NCI-H446 treated with DMSO at 0.1 percent for 48 hours (cell line): Measurements from ENCODE around the gene DENND4C.
A peak's percentile ranks its signal among the peaks of the same experiment; 100 is the strongest.
"Not testable (repeated sequence)": the region's sequence is repeated elsewhere in the genome, so short reads cannot be mapped to it uniquely, and the experiment has no call there.

Source experiments
- DNase-seq: peaks from one replicate; lab custom pipeline; 2025; lab: John Stamatoyannopoulos, UW

DENND4C gene

GRCh38 chr9:19372567-19372966 lies 142.1 kb downstream of the DENND4C start:
- DNase-seq: no peak

GRCh38 chr9:19373527-19373926 lies 143.0 kb downstream of the DENND4C start:
- no peak for DNase-seq

GRCh38 chr9:19375538-19375937 lies 145.0 kb downstream of the DENND4C start:
- no peak for DNase-seq

- DNase-seq: no peak
These were observed 146.4 kb downstream of the DENND4C start for GRCh38 chr9:19376931-19377330.

GRCh38 chr9:19378164-19378563 lies 147.7 kb downstream of the DENND4C start:
- DNase-seq: no peak

GRCh38 chr9:19378647-19379046 lies 148.2 kb downstream of the DENND4C start:
- no peak for DNase-seq

- DNase-seq: no peak
These were observed 148.8 kb downstream of the DENND4C start for GRCh38 chr9:19379283-19379682.

GRCh38 chr9:19379697-19380046 lies 149.2 kb downstream of the DENND4C start:
- DNase-seq: no peak

- DNase-seq: no peak
These were observed 150.3 kb downstream of the DENND4C start for GRCh38 chr9:19380826-19381075.

GRCh38 chr9:19381656-19382055 lies 151.2 kb downstream of the DENND4C start:
- no peak for DNase-seq

GRCh38 chr9:19385212-19385611 lies 154.7 kb downstream of the DENND4C start:
- DNase-seq: not testable (repeated sequence)

- no peak for DNase-seq
These were observed 155.5 kb downstream of the DENND4C start for GRCh38 chr9:19385786-19386501.

- DNase-seq: no peak
These were observed 156.1 kb downstream of the DENND4C start for GRCh38 chr9:19386502-19387044.

GRCh38 chr9:19387317-19387716 lies 156.8 kb downstream of the DENND4C start:
- no peak for DNase-seq

- not testable (repeated sequence) for DNase-seq
These were observed 159.0 kb downstream of the DENND4C start for GRCh38 chr9:19389539-19389938.

- no peak for DNase-seq
These were observed 167.4 kb downstream of the DENND4C start for GRCh38 chr9:19397845-19398244.

GRCh38 chr9:19403231-19403630 lies 172.7 kb downstream of the DENND4C start:
- DNase-seq: not testable (repeated sequence)

- DNase-seq: no peak
These were observed 174.0 kb downstream of the DENND4C start for GRCh38 chr9:19404283-19405075.

GRCh38 chr9:19405771-19406170 lies 175.3 kb downstream of the DENND4C start:
- DNase-seq: no peak

GRCh38 chr9:19408316-19408692 lies 177.8 kb downstream of the DENND4C start:
- DNase-seq: no peak

GRCh38 chr9:19408693-19409400 lies 178.4 kb downstream of the DENND4C start, which contains the start of gene ACER2:
Gene ACER2, plus strand, starts transcription at chr9:19409009. Its CDS starts 76 bp downstream, at chr9:19409085.
- DNase-seq: peak; percentile 82

- no peak for DNase-seq
These were observed 179.1 kb downstream of the DENND4C start for GRCh38 chr9:19409401-19410194.
